ENCODE results near the gene FTL. TPM values are rescaled to one million over a fixed set of nuclear protein-coding genes. Genes with fewer than 3 reads are reported as not detected.
A peak's percentile ranks its signal among the peaks of the same experiment; 100 is the strongest.

The FTL gene
- total RNA-seq, 1 experiment from 2014 or later = 1,245 TPM

- Histone ChIP-seq H3K23me2 (ENCODE audit: insufficient read length, low read depth, low read length, poor library complexity, severe bottlenecking) (peaks cover 8% of the 10 kb centered on the region), H3K9me3 (ENCODE audit: control insufficient read depth, low read depth, low read length) (no peaks in the 10 kb centered on the region), H3K4ac (ENCODE audit: low read depth, low read length) (no peak overlapping the region), H3K9ac (ENCODE audit: extremely low read depth, insufficient read length, low read length) (no peak overlapping the region), H2AK5ac (ENCODE audit: insufficient read length, low read length) (no peak overlapping the region), H3K4me2 (ENCODE audit: insufficient read depth, insufficient read length, low read length) (no peak overlapping the region), H3K56ac (ENCODE audit: insufficient read length, low read depth, low read length) (no peak overlapping the region), H2BK15ac (ENCODE audit: low read depth, low read length) (no peak overlapping the region), H4K20me1 (ENCODE audit: control insufficient read depth, insufficient read depth, insufficient read length) (no peaks in the 10 kb centered on the region), H3K18ac (ENCODE audit: insufficient read length, low read depth, low read length) (no peak overlapping the region), H2BK20ac (ENCODE audit: low read depth, low read length, poor library complexity, severe bottlenecking) (no peak overlapping the region), H3K14ac (ENCODE audit: insufficient read depth, low read length) (no peak overlapping the region), H4K5ac (ENCODE audit: insufficient read length, low read depth, low read length) (no peak overlapping the region), H4K8ac (replicated peaks; ENCODE audit: insufficient read length, low read depth, low read length) (no peak overlapping the region), H2BK12ac (ENCODE audit: insufficient read length, low read depth, low read length) (no peak overlapping the region), H3K79me2 (ENCODE audit: insufficient read depth, low read length) (no peaks in the 10 kb centered on the region; the same call in 1 of the 2 replicates), H2AFZ (ENCODE audit: low read length) (no peak overlapping the region), H3K23ac (ENCODE audit: insufficient read length, low read depth, low read length) (no peak overlapping the region), H3K4me1 (ENCODE audit: insufficient read depth, low read length) (no peaks in the 10 kb centered on the region; the same call in 1 of the 2 replicates), H3K27ac (ENCODE audit: insufficient read length, low read depth, low read length) (no peak overlapping the region), H3T11ph (ENCODE audit: low read length) (no peak overlapping the region), H4K91ac (ENCODE audit: insufficient read length, low read depth, low read length) (no peak overlapping the region), H3K27me3 (ENCODE audit: insufficient read depth, low read length) (no peaks in the 10 kb centered on the region), H2BK5ac (ENCODE audit: insufficient read length, low read length) (no peak overlapping the region), H2BK120ac (ENCODE audit: low read depth, low read length, poor library complexity, severe bottlenecking) (no peak overlapping the region), H3K79me1 (ENCODE audit: insufficient read depth, low read depth, low read length, poor library complexity, severe bottlenecking) (no peaks in the 10 kb centered on the region)
- Mint-ChIP-seq H3K27me3 (ENCODE audit: low read depth) (no peaks in the 10 kb centered on the region), H3K4me3 (no peak overlapping the region), H3K36me3 (ENCODE audit: insufficient read depth in 1 of 3, low read depth in 3 of 3) (peaks cover 21 to 59% (median 53%) of the 10 kb centered on the region in 3 experiments), H3K9me3 (no peaks in the 10 kb centered on the region), H3K27ac (peak overlapping the region in 1 of 3 experiments; percentile 11; a peak in 2 of 7 replicates), H3K4me1 (peaks cover 20 to 21% of the 10 kb centered on the region in 2 experiments)
- TF ChIP-seq CTCF (conservative IDR thresholded peaks at IDR 0.05) = no peak
- no CpG with 5 or more reads among the region's 7 CpGs for WGBS (ENCODE audit: extremely low coverage, insufficient read length, low lambda C conversion rate)
- no peak for DNase-seq
These were observed 23.2 kb downstream of the FTL start for GRCh38 chr19:48988286-48988685.

Data from H9 (cell line).